Liver (tissue), 9 donors: ENCODE data around the gene CPZ. TPM values are rescaled to one million over a fixed set of nuclear protein-coding genes. Genes with fewer than 3 reads are reported as not detected.

Experiments
- DNase-seq: peaks from one replicate; pipeline ENCODE4 v3.0.0-alpha.2; 2017; ENCODE audit warnings: low spot score
- H3K27ac ChIP-seq, 2 donors: one replicate each; pipeline ENCODE4 v1.7.0; 2013; ENCODE audit warnings: inconsistent platforms in 2 of 2, low read length in 2 of 2, control low read depth in 1 of 2, low read depth in 1 of 2, mild to moderate bottlenecking in 1 of 2
- H3K27me3 ChIP-seq, 4 donors: one replicate each; pipeline versions ENCODE4 v1.6.1 to v1.7.0; 2013; ENCODE audit warnings: low read length in 3 of 4, inconsistent platforms in 1 of 4, mild to moderate bottlenecking in 1 of 4, moderate library complexity in 1 of 4; ENCODE audit not compliant: control insufficient read depth in 4 of 4, insufficient read depth in 4 of 4
- H3K36me3 ChIP-seq, 4 donors: one replicate each; pipeline versions ENCODE4 v1.6.1 to v1.7.0; 2013; ENCODE audit warnings: low read length in 3 of 4, mild to moderate bottlenecking in 3 of 4, low read depth in 1 of 4, moderate library complexity in 1 of 4; ENCODE audit not compliant: control insufficient read depth in 4 of 4, insufficient read depth in 3 of 4
- H3K4me1 ChIP-seq, 4 donors: one replicate each; pipeline versions ENCODE4 v1.6.1 to v1.7.0; 2013; ENCODE audit warnings: low read length in 3 of 4, mild to moderate bottlenecking in 3 of 4, moderate library complexity in 1 of 4; ENCODE audit not compliant: control insufficient read depth in 4 of 4, insufficient read depth in 4 of 4
- H3K4me3 ChIP-seq, 3 donors: one replicate each; pipeline versions ENCODE4 v1.6.1 to v1.7.0; 2013; ENCODE audit warnings: low read length in 3 of 3, control low read depth in 1 of 3, low read depth in 1 of 3, mild to moderate bottlenecking in 1 of 3
- H3K9ac ChIP-seq, 2 donors: one replicate each; pipeline ENCODE4 v1.7.0; 2013; ENCODE audit warnings: low read length in 2 of 2, mild to moderate bottlenecking in 2 of 2, moderate library complexity in 2 of 2, control low read depth in 1 of 2, low read depth in 1 of 2
- H3K9me3 ChIP-seq, 4 donors: one replicate each; pipeline versions ENCODE4 v1.6.1 to v1.7.0; 2013; ENCODE audit warnings: low read length in 3 of 4; ENCODE audit not compliant: control insufficient read depth in 4 of 4
- EGR1 ChIP-seq, 2 donors: IDR thresholded peaks; 2 replicates each; pipeline ENCODE4 v1.6.1; 2016 to 2018; ENCODE audit warnings: antibody characterized with exemption in 2 of 2, low read depth in 2 of 2
- FOXA1 ChIP-seq: IDR thresholded peaks from 2 replicates; pipeline ENCODE4 v1.6.1; 2016; ENCODE audit warnings: antibody characterized with exemption
- FOXA2 ChIP-seq: IDR thresholded peaks from 2 replicates; pipeline ENCODE4 v1.6.1; 2016; ENCODE audit warnings: antibody characterized with exemption
- GABPA ChIP-seq, 2 donors: IDR thresholded peaks in 1 of 2; conservative IDR thresholded peaks in 1 of 2; 2 replicates each; pipeline ENCODE4 v1.6.1; 2016; ENCODE audit warnings: antibody characterized with exemption in 2 of 2, mild to moderate bottlenecking in 1 of 2, moderate library complexity in 1 of 2
- HNF4A ChIP-seq, 2 donors: conservative IDR thresholded peaks; 2 replicates each; pipeline ENCODE4 v1.6.1; 2016; ENCODE audit warnings: antibody characterized with exemption in 2 of 2, mild to moderate bottlenecking in 2 of 2
- HNF4G ChIP-seq: IDR thresholded peaks from 2 replicates; pipeline ENCODE4 v1.6.1; 2016; ENCODE audit warnings: antibody characterized with exemption
- JUND ChIP-seq, 2 donors: IDR thresholded peaks; 2 replicates each; pipeline ENCODE4 v1.6.1; 2016; ENCODE audit warnings: antibody characterized with exemption in 2 of 2
- NR2F2 ChIP-seq: IDR thresholded peaks from 2 replicates; pipeline ENCODE4 v1.6.1; 2016; ENCODE audit warnings: antibody characterized with exemption
- RAD21 ChIP-seq, 2 donors: IDR thresholded peaks; 2 replicates each; pipeline ENCODE4 v1.6.1; 2016; ENCODE audit warnings: antibody characterized with exemption in 2 of 2, mild to moderate bottlenecking in 2 of 2
- SP1 ChIP-seq: IDR thresholded peaks from 2 replicates; pipeline ENCODE4 v1.6.1; 2018; ENCODE audit warnings: antibody characterized with exemption, mild to moderate bottlenecking
- TAF1 ChIP-seq: conservative IDR thresholded peaks from 2 replicates; pipeline ENCODE4 v1.6.1; 2016; ENCODE audit warnings: antibody characterized with exemption, mild to moderate bottlenecking
- YY1 ChIP-seq: IDR thresholded peaks from 2 replicates; pipeline ENCODE4 v1.6.1; 2016; ENCODE audit warnings: antibody characterized with exemption, mild to moderate bottlenecking
- WGBS: extraction: QIAGEN DNeasy Blood & Tissue Kit; methylation state at CpG from one replicate; pipeline ENCODE4 v1.1.7; 2013; 5-methylcytosine and 5-hydroxymethylcytosine counted together
- polyA plus RNA-seq, 2 donors: library from polyadenylated mRNA; stranded (reverse) in 1 of 2; unstranded in 1 of 2; fragments of 200-250 nt in 1 of 2; fragments of >200 nt in 1 of 2; fragmentation: Nextera tagmentation in 1 of 2; extraction: Ambion mirVana in 1 of 2; gene quantifications; one replicate each; pipeline versions ENCODE4 v1.2.1 to v1.2.3, GENCODE V29; 2013 to 2015
- total RNA-seq, 2 donors: library from RNA; depleted of rRNA; stranded (reverse); fragments of >200 nt; gene quantifications; one replicate each; pipeline ENCODE4 v1.2.3, GENCODE V29; 2014
- TF ChIP-seq, protein P1 (sequence below): fragments of 150-350 bp; IDR thresholded peaks from 2 replicates; pipeline ENCODE4 v1.5.1; 2017; ENCODE audit warnings: improper control_type of control experiment, low read depth, low read length; ENCODE audit not compliant: missing input control
- TF ChIP-seq, protein P2 (sequence below): IDR thresholded peaks from 2 replicates; pipeline ENCODE4 v1.6.1; 2016; ENCODE audit warnings: antibody characterized with exemption
- TF ChIP-seq, protein P3 (sequence below): IDR thresholded peaks from 2 replicates; pipeline ENCODE4 v1.6.1; 2016; ENCODE audit warnings: antibody characterized with exemption
- TF ChIP-seq, protein P4 (sequence below): IDR thresholded peaks from 2 replicates; pipeline ENCODE4 v1.6.1; 2016; ENCODE audit warnings: antibody characterized with exemption
- donor health status: healthy.
- donor health status: healthy.
- donor health status: healthy.
- donor health status: healthy.
- donor health status: healthy.

The CPZ gene
- total and polyA plus RNA-seq, 4 donors: 0.51 to 1.8 (median 1.4) TPM

DNA sequence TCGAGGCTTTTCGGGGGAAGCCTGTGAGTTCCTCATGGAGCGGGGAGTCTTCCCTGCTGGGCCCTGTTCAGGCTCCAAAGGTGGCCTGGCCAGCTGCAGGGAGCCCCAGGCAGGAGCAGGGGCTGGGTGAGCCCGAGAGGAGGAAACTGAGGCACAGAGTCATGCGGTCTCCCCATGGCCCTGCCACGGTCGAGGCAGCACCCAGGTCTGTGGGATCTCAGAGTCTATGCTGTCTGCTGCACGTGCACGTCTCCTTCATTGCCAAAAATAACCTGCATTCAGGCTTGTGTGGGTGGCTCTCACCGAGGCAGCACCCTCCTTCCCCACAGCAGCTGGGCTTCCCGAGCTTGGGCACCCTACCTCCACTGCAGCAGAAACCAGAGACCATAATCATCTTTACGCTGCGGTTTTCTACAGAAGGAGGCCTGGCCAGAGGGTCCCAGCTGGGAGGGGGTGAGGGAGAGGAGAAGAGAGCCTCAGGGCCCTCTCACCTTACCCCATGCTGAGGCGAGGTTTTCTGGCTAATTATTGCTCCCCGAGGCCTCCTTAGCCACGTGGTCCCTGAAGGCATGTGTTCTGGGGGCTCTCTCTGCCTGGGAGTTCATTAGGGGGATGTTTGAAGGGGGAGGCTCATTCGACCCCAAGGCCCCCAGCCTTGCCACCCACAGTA is 64.3 kb downstream of the CPZ start:
- H3K27me3 ChIP-seq: peaks cover 0 to 2% (median 0%) of the 10 kb centered on the region in 4 donors
- no peaks in the 10 kb centered on the region for H3K36me3 ChIP-seq
- no peak for TF ChIP-seq HNF4A (conservative IDR thresholded peaks at IDR 0.05)
- no peak for TF ChIP-seq HNF4G
- TF ChIP-seq EGR1 (IDR thresholded peaks at IDR 0.05; ENCODE audit: low read depth in 2 of 2): no peak
- TF ChIP-seq SP1: no peak
- no peak for TF ChIP-seq JUND (IDR thresholded peaks at IDR 0.05)
- no peak for TF ChIP-seq TAF1
- TF ChIP-seq, protein P1, sequence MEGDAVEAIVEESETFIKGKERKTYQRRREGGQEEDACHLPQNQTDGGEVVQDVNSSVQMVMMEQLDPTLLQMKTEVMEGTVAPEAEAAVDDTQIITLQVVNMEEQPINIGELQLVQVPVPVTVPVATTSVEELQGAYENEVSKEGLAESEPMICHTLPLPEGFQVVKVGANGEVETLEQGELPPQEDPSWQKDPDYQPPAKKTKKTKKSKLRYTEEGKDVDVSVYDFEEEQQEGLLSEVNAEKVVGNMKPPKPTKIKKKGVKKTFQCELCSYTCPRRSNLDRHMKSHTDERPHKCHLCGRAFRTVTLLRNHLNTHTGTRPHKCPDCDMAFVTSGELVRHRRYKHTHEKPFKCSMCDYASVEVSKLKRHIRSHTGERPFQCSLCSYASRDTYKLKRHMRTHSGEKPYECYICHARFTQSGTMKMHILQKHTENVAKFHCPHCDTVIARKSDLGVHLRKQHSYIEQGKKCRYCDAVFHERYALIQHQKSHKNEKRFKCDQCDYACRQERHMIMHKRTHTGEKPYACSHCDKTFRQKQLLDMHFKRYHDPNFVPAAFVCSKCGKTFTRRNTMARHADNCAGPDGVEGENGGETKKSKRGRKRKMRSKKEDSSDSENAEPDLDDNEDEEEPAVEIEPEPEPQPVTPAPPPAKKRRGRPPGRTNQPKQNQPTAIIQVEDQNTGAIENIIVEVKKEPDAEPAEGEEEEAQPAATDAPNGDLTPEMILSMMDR: no peak
- TF ChIP-seq RAD21 (IDR thresholded peaks at IDR 0.05): no peak
- no peak for TF ChIP-seq FOXA2
- TF ChIP-seq NR2F2: no peak
- TF ChIP-seq, protein P2, sequence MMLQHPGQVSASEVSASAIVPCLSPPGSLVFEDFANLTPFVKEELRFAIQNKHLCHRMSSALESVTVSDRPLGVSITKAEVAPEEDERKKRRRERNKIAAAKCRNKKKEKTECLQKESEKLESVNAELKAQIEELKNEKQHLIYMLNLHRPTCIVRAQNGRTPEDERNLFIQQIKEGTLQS: no peak
- no peak for DNase-seq
- no peak overlapping the region for H3K9ac ChIP-seq
- H3K4me3 ChIP-seq: no peak overlapping the region
- peaks cover 0 to 2% (median 0%) of the 10 kb centered on the region in 4 donors for H3K9me3 ChIP-seq
- 67% methylated on average over 17 of the region's 17 CpGs for WGBS
- no peaks in the 10 kb centered on the region for H3K4me1 ChIP-seq
- no peak overlapping the region for H3K27ac ChIP-seq

DNA sequence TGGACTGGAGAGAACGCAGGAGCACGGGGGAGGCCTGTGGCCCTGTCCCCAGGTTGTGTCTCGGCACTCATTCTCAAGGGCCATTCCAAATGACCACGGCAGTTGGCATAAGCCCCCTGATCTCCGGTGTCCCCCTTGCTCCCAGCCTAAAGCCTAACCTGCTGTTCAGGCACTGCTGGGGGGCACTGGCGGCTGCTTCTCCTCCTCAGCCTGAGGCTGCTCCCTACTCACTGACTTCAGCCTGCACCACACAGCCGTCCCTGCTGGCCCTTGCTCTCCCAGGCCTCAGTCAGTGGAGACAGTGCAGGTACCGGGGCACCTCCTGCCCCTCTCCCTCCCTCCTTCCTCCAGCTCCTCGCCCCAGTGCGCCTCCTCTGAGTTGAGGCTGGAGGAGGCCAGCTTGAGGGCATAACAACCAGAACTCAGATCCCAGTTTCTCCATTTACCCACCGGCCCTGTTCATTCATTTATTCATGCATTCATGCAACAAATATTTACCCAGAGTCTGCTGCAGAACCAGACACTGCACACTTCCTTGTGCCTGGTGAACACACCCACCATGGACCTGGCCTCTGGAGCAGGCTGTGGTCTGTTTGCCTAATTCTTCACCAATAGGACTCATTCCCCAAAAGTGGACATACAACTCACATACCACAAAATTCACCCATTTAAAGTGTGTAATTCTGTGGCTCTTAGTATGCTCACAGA is 65.0 kb downstream of the CPZ start:
- no peaks in the 10 kb centered on the region for H3K36me3 ChIP-seq
- no peaks in the 10 kb centered on the region for H3K4me1 ChIP-seq
- peaks cover 0 to 2% (median 0%) of the 10 kb centered on the region in 4 donors for H3K9me3 ChIP-seq
- peaks cover 0 to 2% (median 0%) of the 10 kb centered on the region in 4 donors for H3K27me3 ChIP-seq
- H3K4me3 ChIP-seq: no peak overlapping the region
- WGBS: 76% methylated on average over 11 of the region's 11 CpGs
- H3K27ac ChIP-seq: no peak overlapping the region
- no peak for DNase-seq
- no peak overlapping the region for H3K9ac ChIP-seq
- TF ChIP-seq EGR1 (IDR thresholded peaks at IDR 0.05; ENCODE audit: low read depth in 2 of 2): no peak
- TF ChIP-seq, protein P3, sequence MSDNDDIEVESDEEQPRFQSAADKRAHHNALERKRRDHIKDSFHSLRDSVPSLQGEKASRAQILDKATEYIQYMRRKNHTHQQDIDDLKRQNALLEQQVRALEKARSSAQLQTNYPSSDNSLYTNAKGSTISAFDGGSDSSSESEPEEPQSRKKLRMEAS: no peak

DNA sequence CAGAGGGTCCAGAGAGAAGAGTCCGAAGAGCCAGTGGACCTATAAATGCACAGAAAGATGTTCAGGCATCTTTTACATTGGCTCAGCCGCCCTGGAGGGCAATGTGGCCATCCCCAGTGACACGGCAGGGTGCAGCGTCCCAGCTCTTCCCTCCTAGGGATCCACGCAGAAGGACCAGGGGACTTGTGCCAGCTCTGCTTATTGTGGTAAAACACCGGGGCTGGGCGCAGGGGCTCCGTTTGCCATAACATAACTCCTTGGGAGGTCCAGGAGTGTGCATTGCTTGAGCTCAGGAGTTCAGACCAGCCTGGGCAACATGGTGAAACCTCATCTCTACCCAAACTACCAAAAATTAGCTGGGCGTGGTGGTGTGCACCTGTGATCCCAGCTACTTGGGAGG is 70.2 kb downstream of the CPZ start:
- WGBS: 82% methylated on average over 9 of the region's 9 CpGs
- Histone ChIP-seq H3K27me3 (no peaks in the 10 kb centered on the region), H3K4me1 (no peaks in the 10 kb centered on the region), H3K9me3 (no peaks in the 10 kb centered on the region), H3K36me3 (no peaks in the 10 kb centered on the region), H3K9ac (no peak overlapping the region), H3K27ac (no peak overlapping the region), H3K4me3 (no peak overlapping the region)
- no peak for DNase-seq
- TF ChIP-seq, protein P1: no peak
- TF ChIP-seq GABPA (IDR thresholded peaks at IDR 0.05 in 1 of 2, conservative IDR thresholded peaks at IDR 0.05 in 1 of 2) (no peak), YY1 (no peak), HNF4G (no peak), RAD21 (IDR thresholded peaks at IDR 0.05) (no peak), FOXA1 (no peak), TAF1 (no peak), EGR1 (IDR thresholded peaks at IDR 0.05; ENCODE audit: low read depth in 2 of 2) (no peak), JUND (IDR thresholded peaks at IDR 0.05) (no peak), HNF4A (conservative IDR thresholded peaks at IDR 0.05) (no peak)
- TF ChIP-seq, protein P2: no peak
- TF ChIP-seq, protein P4, sequence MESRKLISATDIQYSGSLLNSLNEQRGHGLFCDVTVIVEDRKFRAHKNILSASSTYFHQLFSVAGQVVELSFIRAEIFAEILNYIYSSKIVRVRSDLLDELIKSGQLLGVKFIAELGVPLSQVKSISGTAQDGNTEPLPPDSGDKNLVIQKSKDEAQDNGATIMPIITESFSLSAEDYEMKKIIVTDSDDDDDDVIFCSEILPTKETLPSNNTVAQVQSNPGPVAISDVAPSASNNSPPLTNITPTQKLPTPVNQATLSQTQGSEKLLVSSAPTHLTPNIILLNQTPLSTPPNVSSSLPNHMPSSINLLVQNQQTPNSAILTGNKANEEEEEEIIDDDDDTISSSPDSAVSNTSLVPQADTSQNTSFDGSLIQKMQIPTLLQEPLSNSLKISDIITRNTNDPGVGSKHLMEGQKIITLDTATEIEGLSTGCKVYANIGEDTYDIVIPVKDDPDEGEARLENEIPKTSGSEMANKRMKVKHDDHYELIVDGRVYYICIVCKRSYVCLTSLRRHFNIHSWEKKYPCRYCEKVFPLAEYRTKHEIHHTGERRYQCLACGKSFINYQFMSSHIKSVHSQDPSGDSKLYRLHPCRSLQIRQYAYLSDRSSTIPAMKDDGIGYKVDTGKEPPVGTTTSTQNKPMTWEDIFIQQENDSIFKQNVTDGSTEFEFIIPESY: no peak
